IMR-90 (cell line): ENCODE data around the gene HSD17B14.

Experiments
- CEBPB ChIP-seq: IDR thresholded peaks from 2 replicates; pipeline ENCODE4 v1.6.1; 2012; ENCODE audit warnings: low read depth, low read length, improper control_type of control experiment
- MXI1 ChIP-seq: IDR thresholded peaks from 2 replicates; pipeline ENCODE4 v1.6.1; 2012; ENCODE audit warnings: low read depth, mild to moderate bottlenecking, low read length, moderate library complexity, borderline replicate concordance
- NFE2L2 ChIP-seq: fragments of 150-350 bp; IDR thresholded peaks from 2 replicates; pipeline ENCODE4 v1.6.1; 2016; ENCODE audit warnings: low read depth, mild to moderate bottlenecking, low read length
- POLR2A ChIP-seq: IDR thresholded peaks from 2 replicates; pipeline ENCODE4 v1.6.1; 2012; ENCODE audit warnings: mild to moderate bottlenecking, low read depth, low read length
- RAD21 ChIP-seq: IDR thresholded peaks from 2 replicates; pipeline ENCODE4 v1.6.1; 2012; ENCODE audit warnings: low read length, improper control_type of control experiment
- TF ChIP-seq, protein P1 (sequence below): conservative IDR thresholded peaks from 2 replicates; pipeline ENCODE4 v1.5.1; 2012; ENCODE audit warnings: mild to moderate bottlenecking, low read depth, low read length, improper control_type of control experiment
- TF ChIP-seq, protein P2 (sequence below): fragments of 150-350 bp; IDR thresholded peaks from 2 replicates; pipeline ENCODE4 v1.6.1; 2016; ENCODE audit warnings: low read depth, mild to moderate bottlenecking, low read length, moderate library complexity, borderline replicate concordance

DNA sequence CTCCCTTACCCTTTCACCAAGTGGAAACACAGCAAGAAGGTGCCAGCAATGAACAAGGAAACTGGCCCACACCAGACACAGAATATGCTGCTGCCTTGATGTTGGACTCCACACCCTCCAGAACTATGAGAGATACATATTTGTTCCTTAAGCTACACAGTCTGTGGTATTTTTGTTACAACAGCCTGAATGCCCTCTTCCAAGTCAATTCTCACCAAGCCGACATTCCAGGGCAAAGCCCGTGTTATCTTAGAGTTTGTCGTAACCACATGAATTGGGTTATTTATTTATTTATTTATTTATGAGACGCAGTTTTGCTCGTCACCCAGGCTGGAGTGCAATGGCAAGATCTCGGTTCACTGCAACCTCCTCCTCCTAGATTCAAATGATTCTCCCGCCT, 66.0 kb downstream of the HSD17B14 start:
- TF ChIP-seq, protein P1, sequence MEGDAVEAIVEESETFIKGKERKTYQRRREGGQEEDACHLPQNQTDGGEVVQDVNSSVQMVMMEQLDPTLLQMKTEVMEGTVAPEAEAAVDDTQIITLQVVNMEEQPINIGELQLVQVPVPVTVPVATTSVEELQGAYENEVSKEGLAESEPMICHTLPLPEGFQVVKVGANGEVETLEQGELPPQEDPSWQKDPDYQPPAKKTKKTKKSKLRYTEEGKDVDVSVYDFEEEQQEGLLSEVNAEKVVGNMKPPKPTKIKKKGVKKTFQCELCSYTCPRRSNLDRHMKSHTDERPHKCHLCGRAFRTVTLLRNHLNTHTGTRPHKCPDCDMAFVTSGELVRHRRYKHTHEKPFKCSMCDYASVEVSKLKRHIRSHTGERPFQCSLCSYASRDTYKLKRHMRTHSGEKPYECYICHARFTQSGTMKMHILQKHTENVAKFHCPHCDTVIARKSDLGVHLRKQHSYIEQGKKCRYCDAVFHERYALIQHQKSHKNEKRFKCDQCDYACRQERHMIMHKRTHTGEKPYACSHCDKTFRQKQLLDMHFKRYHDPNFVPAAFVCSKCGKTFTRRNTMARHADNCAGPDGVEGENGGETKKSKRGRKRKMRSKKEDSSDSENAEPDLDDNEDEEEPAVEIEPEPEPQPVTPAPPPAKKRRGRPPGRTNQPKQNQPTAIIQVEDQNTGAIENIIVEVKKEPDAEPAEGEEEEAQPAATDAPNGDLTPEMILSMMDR: no peak
- no peak for TF ChIP-seq POLR2A
- TF ChIP-seq, protein P2, sequence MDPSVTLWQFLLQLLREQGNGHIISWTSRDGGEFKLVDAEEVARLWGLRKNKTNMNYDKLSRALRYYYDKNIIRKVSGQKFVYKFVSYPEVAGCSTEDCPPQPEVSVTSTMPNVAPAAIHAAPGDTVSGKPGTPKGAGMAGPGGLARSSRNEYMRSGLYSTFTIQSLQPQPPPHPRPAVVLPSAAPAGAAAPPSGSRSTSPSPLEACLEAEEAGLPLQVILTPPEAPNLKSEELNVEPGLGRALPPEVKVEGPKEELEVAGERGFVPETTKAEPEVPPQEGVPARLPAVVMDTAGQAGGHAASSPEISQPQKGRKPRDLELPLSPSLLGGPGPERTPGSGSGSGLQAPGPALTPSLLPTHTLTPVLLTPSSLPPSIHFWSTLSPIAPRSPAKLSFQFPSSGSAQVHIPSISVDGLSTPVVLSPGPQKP: no peak
- no peak for TF ChIP-seq MXI1
- TF ChIP-seq RAD21: no peak
- TF ChIP-seq CEBPB: no peak
- no peak for TF ChIP-seq NFE2L2
